HFFc6 (cell line): ENCODE measurements around the gene MYMK. TPM values are rescaled to one million over a fixed set of nuclear protein-coding genes. Genes with fewer than 3 reads are reported as not detected.
A peak's percentile ranks its signal among the peaks of the same experiment; 100 is the strongest.

ENCODE experiments used
- DNase-seq: peaks from one replicate; pipeline ENCODE4 v3.0.0-alpha.2; 2018
- H3K27ac Mint-ChIP-seq: 2 replicates; pipeline ENCODE4 v1.8.0; 2020; ENCODE audit warnings: mild to moderate bottlenecking, mixed read lengths
- H3K27me3 Mint-ChIP-seq: 2 replicates; pipeline ENCODE4 v1.8.0; 2021; ENCODE audit warnings: mild to moderate bottlenecking, moderate library complexity, mixed read lengths; ENCODE audit not compliant: insufficient read depth
- H3K36me3 Mint-ChIP-seq: 2 replicates; pipeline ENCODE4 v1.8.0; 2021; ENCODE audit warnings: low read depth, mixed read lengths
- H3K4me1 Mint-ChIP-seq: 2 replicates; pipeline ENCODE4 v1.8.0; 2020; ENCODE audit warnings: low read depth, mixed read lengths
- H3K4me3 Mint-ChIP-seq: 2 replicates; pipeline ENCODE4 v1.8.0; 2020; ENCODE audit warnings: mild to moderate bottlenecking, moderate library complexity, mixed read lengths
- H3K9me3 Mint-ChIP-seq: 2 replicates; pipeline ENCODE4 v1.8.0; 2020; ENCODE audit warnings: mild to moderate bottlenecking, mixed read lengths
- CTCF ChIP-seq: fragments of 200-600 bp; sonication (generic); IDR thresholded peaks from 2 replicates; pipeline ENCODE4 v1.5.0; 2021; ENCODE audit warnings: antibody characterized with exemption, mild to moderate bottlenecking
- total RNA-seq, 6 experiments: library from RNA; stranded (reverse); fragmentation: NEBNext Ultra II Directional; extraction: Animal tissue kit (Norgen Biotek cat#: 25700); gene quantifications; 2 replicates in 1 of 6; 3 replicates in 5 of 6; pipeline ENCODE4 v1.2.3, GENCODE V29; 2021

The MYMK gene
- total RNA-seq, 6 experiments from 2014 or later = not detected

DNA sequence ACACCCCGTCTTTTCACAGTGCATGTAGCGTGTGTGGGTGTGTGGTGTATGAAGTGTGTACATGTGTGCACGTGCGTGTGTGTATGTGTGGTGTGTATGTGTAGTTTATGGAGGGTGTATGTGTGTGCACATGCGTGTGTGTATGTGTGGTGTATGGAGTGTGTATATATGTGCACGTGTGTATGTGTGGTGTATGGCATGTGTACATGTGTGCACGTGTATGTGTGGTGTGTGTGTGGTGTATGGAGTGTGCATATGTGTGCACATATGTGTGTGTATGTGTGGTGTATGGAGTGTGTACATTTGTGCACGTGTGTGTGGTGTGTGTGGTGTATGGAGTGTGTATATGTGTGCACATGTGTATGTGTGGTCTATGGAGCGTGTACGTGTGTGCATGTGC lies 13.2 kb downstream of the MYMK start:
- no peaks in the 10 kb centered on the region for H3K36me3 Mint-ChIP-seq
- TF ChIP-seq CTCF = no peak

GRCh38 chr9:133510926-133511505 lies 13.7 kb downstream of the MYMK start:
- Mint-ChIP-seq H3K36me3 (no peaks in the 10 kb centered on the region), H3K4me1 (peaks cover 24% of the 10 kb centered on the region), H3K27me3 (peaks cover 5% of the 10 kb centered on the region), H3K27ac (no peak overlapping the region), H3K4me3 (no peak overlapping the region), H3K9me3 (no peaks in the 10 kb centered on the region)
- no peak for TF ChIP-seq CTCF
- DNase-seq = no peak

More for the DNA sequence above, 13.2 kb downstream of the MYMK start:
- Mint-ChIP-seq H3K27ac (no peak overlapping the region), H3K4me1 (peaks cover 19% of the 10 kb centered on the region), H3K9me3 (no peaks in the 10 kb centered on the region), H3K27me3 (peaks cover 6% of the 10 kb centered on the region), H3K4me3 (no peak overlapping the region)
- no peak for DNase-seq

DNA sequence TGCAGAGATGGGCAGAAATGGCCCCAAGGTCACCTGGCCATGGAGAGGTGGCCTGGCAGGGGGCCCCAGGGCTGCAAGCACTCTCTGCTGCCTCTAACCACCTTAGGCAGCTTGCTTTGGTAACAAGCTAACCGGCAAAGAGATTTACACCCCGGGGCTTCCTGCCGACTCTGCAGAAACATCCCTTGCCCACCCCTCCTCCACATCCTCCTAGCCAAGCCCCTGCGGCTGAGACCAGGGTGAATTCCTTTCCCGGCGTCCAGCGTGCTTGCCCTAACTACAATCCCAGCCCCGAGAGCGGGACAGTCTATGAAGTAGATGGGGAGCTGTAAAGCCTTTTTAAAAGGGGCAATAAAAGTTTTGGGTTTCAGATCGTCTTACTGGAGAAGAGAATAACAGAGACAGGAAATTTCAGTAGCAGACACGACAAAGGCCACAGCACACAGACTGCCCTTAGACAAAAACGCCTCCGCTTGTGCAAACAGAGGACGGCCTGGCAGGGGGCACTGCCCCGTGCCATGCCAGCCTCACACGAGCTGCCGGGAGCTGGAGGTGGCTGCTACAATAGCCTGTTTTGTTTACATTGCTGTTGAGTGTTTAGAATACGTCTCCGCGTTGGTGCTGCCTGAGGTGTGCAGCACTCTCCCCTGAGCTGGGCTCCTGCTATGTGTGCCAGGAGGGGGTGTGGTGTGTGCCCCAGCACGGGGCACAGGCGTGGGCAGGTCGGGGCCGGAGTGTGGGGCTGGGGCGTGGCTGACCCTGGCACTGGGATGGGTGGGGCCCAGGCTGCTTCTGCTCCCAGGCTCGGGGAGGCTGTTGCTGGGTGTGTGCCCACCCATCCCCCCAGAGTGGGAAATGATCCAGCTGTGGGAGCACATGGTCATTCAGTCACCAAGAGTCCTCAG lies 15.3 kb downstream of the MYMK start:
- peaks cover 3% of the 10 kb centered on the region for H3K27me3 Mint-ChIP-seq
- H3K4me1 Mint-ChIP-seq = peaks cover 34% of the 10 kb centered on the region
- H3K36me3 Mint-ChIP-seq = no peaks in the 10 kb centered on the region
- no peak for DNase-seq
- TF ChIP-seq CTCF = no peak
- H3K4me3 Mint-ChIP-seq = peak overlapping the region; percentile 45; the same call in 1 of the 2 replicates
- no peak overlapping the region for H3K27ac Mint-ChIP-seq
- no peaks in the 10 kb centered on the region for H3K9me3 Mint-ChIP-seq

DNA sequence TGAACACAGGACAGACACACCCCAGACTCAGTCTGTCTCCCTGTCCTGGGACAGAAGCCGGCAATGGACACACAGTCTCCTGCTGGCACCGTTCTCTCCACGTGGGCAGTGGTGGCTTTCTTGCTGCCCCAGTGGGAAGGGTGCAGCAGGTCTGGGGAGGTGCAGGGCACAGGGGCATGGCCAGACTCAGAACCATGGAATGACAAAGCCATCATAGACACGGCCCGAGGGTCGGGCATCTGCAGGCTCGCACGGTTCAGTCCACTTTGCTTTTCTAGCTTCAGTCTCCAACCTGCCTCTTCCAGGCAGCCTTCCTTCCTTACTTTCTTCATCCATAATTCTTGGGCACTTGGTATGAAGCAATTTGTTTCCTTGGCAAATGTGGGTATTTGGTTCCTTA lies 16.7 kb downstream of the MYMK start:
- no peak for DNase-seq
- peaks cover 34% of the 10 kb centered on the region for H3K4me1 Mint-ChIP-seq
- H3K27me3 Mint-ChIP-seq = peaks cover 5% of the 10 kb centered on the region

More for the DNA sequence above, 16.7 kb downstream of the MYMK start:
- Mint-ChIP-seq H3K4me3 (no peak overlapping the region), H3K9me3 (no peaks in the 10 kb centered on the region), H3K27ac (no peak overlapping the region), H3K36me3 (no peaks in the 10 kb centered on the region)
- TF ChIP-seq CTCF = no peak
